Endothelial cell of umbilical vein (primary cell): ENCODE measurements around the gene MAGI1. TPM values are rescaled to one million over a fixed set of nuclear protein-coding genes. Genes with fewer than 3 reads are reported as not detected.

Source experiments
- BruUV-seq: library from RNA; stranded (reverse); fragments of 400-500 nt; replicated peaks from 2 replicates; lab custom pipeline; 2021; lab: Mats Ljungman, UMichigan
- CTCF ChIA-PET: fragments of 300-600, 350-600 bp; sonication (Branson Sonifier 250); formaldehyde crosslinking; loops from one replicate; lab custom pipeline; 2021; ENCODE audit warnings: antibody characterized with exemption, inconsistent platforms; lab: Charles Lee
- POLR2A ChIA-PET: fragments of 300-600, 350-600 bp; sonication (Branson Sonifier 250); formaldehyde crosslinking; loops from one replicate; lab custom pipeline; 2021; ENCODE audit warnings: antibody characterized with exemption, inconsistent platforms; lab: Charles Lee
- DNase-seq: peaks from one replicate; pipeline ENCODE4 v3.0.0-alpha.2; 2011; ENCODE audit warnings: low read depth, low spot score
- FAIRE-seq: peaks from 2 replicates; lab custom pipeline; 2011; peaks lifted over from hg19 to GRCh38; lab: Jason Lieb, UNC
- H2AFZ ChIP-seq: 2 replicates; pipeline ENCODE4 v1.6.0; 2012; ENCODE audit warnings: low read depth, low read length, control low read depth, inconsistent platforms
- H3K27ac ChIP-seq: 2 replicates; pipeline ENCODE4 v1.5.1; 2011; ENCODE audit warnings: low read depth, mild to moderate bottlenecking, control low read depth, low read length, moderate library complexity; ENCODE audit not compliant: insufficient read depth
- H3K27me3 ChIP-seq, 2 experiments: 2 replicates each; pipeline versions ENCODE4 v1.6.0 to v1.6.1; 2011; ENCODE audit warnings: low read length in 2 of 2, mixed read lengths in 1 of 2; ENCODE audit not compliant: control insufficient read depth in 2 of 2, insufficient read depth in 2 of 2
- H3K36me3 ChIP-seq, 2 experiments: 2 replicates in 1 of 2; 3 replicates in 1 of 2; pipeline ENCODE4 v1.5.1; 2011; ENCODE audit warnings: low read length in 2 of 2, mild to moderate bottlenecking in 1 of 2, moderate library complexity in 1 of 2; ENCODE audit not compliant: control insufficient read depth in 2 of 2, insufficient read depth in 2 of 2; ENCODE audit errors: extremely low read depth in 1 of 2
- H3K4me1 ChIP-seq: 3 replicates; pipeline ENCODE4 v1.5.1; 2011; ENCODE audit warnings: mild to moderate bottlenecking, low read length; ENCODE audit not compliant: control insufficient read depth, insufficient read depth; ENCODE audit errors: extremely low read depth
- H3K4me2 ChIP-seq: 2 replicates; pipeline ENCODE4 v1.6.1; 2011; ENCODE audit warnings: low read length, control low read depth, mixed read lengths; ENCODE audit not compliant: insufficient read depth
- H3K4me3 ChIP-seq, 3 experiments: fragments of 200-600 bp in 1 of 3; sonication (generic), shearing (Covaris generic) in 1 of 3; replicated peaks in 1 of 3; 2 replicates each; pipeline ENCODE4 v1.5.1; 2011 to 2016; ENCODE audit warnings: control low read depth in 3 of 3, low read length in 3 of 3, mild to moderate bottlenecking in 2 of 3, inconsistent platforms in 1 of 3, low read depth in 1 of 3, moderate library complexity in 1 of 3; ENCODE audit not compliant: insufficient read depth in 1 of 3
- H3K79me2 ChIP-seq: 2 replicates; pipeline ENCODE4 v1.6.0; 2012; ENCODE audit warnings: low read length, inconsistent platforms; ENCODE audit not compliant: control insufficient read depth, insufficient read depth
- H3K9ac ChIP-seq: replicated peaks from 2 replicates; pipeline ENCODE3; 2011; ENCODE audit warnings: low read length, control low read depth; ENCODE audit not compliant: insufficient read depth; ENCODE audit errors: extremely low read depth
- H3K9me1 ChIP-seq: replicated peaks from 3 replicates; pipeline ENCODE4 v1.6.0; 2011; ENCODE audit warnings: mild to moderate bottlenecking, low read length; ENCODE audit not compliant: control insufficient read depth, insufficient read depth; ENCODE audit errors: extremely low read depth
- H3K9me3 ChIP-seq: replicated peaks from 2 replicates; pipeline ENCODE4 v1.5.1; 2012; ENCODE audit warnings: low read length, inconsistent platforms; ENCODE audit not compliant: control insufficient read depth, insufficient read depth
- H4K20me1 ChIP-seq: replicated peaks from 2 replicates; pipeline ENCODE3; 2011; ENCODE audit warnings: mild to moderate bottlenecking, low read length; ENCODE audit not compliant: control insufficient read depth, insufficient read depth; ENCODE audit errors: extremely low read depth
- EZH2 ChIP-seq: IDR thresholded peaks from 2 replicates; pipeline ENCODE4 v1.6.1; 2012; ENCODE audit warnings: borderline replicate concordance, low read depth, mild to moderate bottlenecking, moderate library complexity, low read length, inconsistent platforms; ENCODE audit not compliant: severe bottlenecking
- FOS ChIP-seq: IDR thresholded peaks from 2 replicates; pipeline ENCODE4 v1.6.1; 2011; ENCODE audit warnings: mild to moderate bottlenecking, low read length, moderate library complexity, borderline replicate concordance; ENCODE audit not compliant: insufficient read depth
- GATA2 ChIP-seq: IDR thresholded peaks from 2 replicates; pipeline ENCODE4 v1.7.0; 2011; ENCODE audit warnings: low read depth, mild to moderate bottlenecking, moderate library complexity, mixed read lengths, low read length; ENCODE audit not compliant: insufficient read length, insufficient read depth
- JUN ChIP-seq: IDR thresholded peaks from 2 replicates; pipeline ENCODE4 v1.6.1; 2011; ENCODE audit warnings: borderline replicate concordance, low read depth; ENCODE audit not compliant: insufficient read length, insufficient read depth
- MYC ChIP-seq: IDR thresholded peaks from one replicate; pipeline ENCODE4 v1.6.1; 2011; ENCODE audit warnings: mild to moderate bottlenecking, low read depth, low read length
- POLR2A ChIP-seq: IDR thresholded peaks from 2 replicates; pipeline ENCODE4 v1.6.1; 2012; ENCODE audit warnings: low read depth, mild to moderate bottlenecking, control low read depth, low read length
- POLR2AphosphoS5 ChIP-seq: IDR thresholded peaks from 2 replicates; pipeline ENCODE4 v1.6.1; 2012; ENCODE audit warnings: low read depth, mild to moderate bottlenecking, control low read depth, low read length, moderate library complexity; ENCODE audit not compliant: insufficient read depth
- dilution Hi-C: fragments of 300-500 bp; cut with MboI; formaldehyde crosslinking; loops from one replicate; pipeline ENCODE4 v1.15.0; 2019; ENCODE audit warnings: low sequenced_read_pairs; ENCODE audit not compliant: extremely low pct_ligation_motif_present
- intact Hi-C: fragments of 100-400 bp; cut with micrococcal nuclease; formaldehyde crosslinking; loops from one replicate; pipeline ENCODE4 v1.10.0; 2022
- polyA plus RNA-seq, 4 experiments: library from polyadenylated mRNA; depleted of rRNA in 3 of 4; stranded (reverse) in 3 of 4; unstranded in 1 of 4; fragments of >200 nt; gene quantifications; 2 replicates each; pipeline versions ENCODE4 v1.2.1 to v1.2.3, GENCODE V29; 2011 to 2012; ENCODE audit warnings: missing spikeins in 1 of 4
- total RNA-seq: library from RNA; stranded (reverse); gene quantifications from 2 replicates; pipeline ENCODE4 v1.2.3, GENCODE V29; 2021
- TF ChIP-seq, protein P1 (sequence below), 2 donors: IDR thresholded peaks; 1 replicate in 1 of 2; 2 replicates in 1 of 2; pipeline ENCODE4 v1.5.1; 2011; ENCODE audit warnings: low read length in 2 of 2, mild to moderate bottlenecking in 2 of 2, moderate library complexity in 2 of 2, control low read depth in 1 of 2, inconsistent platforms in 1 of 2, low read depth in 1 of 2; ENCODE audit not compliant: insufficient read depth in 1 of 2; ENCODE audit errors: extremely low read depth in 1 of 2
- TF ChIP-seq, protein P2 (sequence below): IDR thresholded peaks from 2 replicates; pipeline ENCODE4 v1.6.1; 2011; ENCODE audit not compliant: insufficient read depth, insufficient read length

Gene MAGI1
- total and polyA plus RNA-seq, 2 donors (not counting 3 experiments of a cell fraction or from before 2014, with no cell fraction given) = 10.1 to 47.9 TPM

DNA sequence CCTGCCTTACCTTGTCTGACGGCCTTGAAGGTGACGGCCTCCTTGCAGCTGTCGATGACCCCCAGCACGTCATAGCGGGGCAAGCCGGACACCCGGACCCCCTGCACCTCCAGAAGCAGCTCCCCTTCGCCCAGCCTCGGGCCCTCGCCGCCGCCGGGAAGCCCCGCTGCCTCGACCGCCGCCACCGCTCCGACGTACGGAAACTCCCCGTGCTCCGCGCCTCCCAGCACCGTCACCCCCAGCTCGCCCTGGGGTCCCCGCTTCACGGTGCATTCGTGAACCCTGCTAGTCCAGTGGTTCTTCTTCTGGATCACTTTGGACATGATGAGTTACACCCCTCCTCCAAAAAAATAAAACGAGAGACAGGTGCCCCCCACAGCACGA is 740 bp downstream of the MAGI1 start:
- DNase-seq = no peak
- POLR2A ChIA-PET = no interaction called here

DNA sequence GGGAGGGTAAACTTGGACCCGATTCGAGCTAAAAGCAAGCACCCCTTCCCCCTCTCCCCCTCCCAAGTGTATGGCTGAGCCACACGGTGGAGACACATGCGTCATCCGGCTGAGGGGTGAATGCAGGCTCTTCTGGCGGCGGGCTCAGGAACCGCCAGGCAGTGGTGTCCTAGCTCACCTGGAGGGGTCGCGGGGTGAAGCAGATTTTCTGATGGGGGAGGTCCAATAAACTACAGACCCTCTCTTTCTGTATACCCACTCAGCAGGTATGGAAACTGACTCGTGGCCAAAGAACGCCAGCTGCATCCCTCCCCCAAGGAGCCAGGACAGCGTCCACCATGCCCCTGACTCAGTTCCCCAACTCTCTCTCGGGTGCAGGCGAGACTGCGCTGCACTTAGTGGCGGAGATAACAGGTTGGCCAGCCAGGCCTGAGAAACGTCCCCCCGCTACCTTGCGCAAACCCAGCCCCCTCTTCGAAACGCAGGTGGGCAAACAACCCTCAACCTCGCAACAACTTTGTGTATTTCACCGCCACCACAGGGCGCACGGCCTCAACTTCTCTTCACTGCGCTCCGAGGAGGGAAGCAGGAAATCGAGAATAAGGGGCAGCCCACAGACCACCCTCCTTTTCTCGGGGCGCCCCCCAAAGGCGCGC is 1.3 kb downstream of the MAGI1 start:
- BruUV-seq = TSS peak; percentile 29
- DNase-seq (peak; percentile 62), FAIRE-seq (peak; percentile 35)
- intact Hi-C loops (loop anchor here (1.0 to 5.0 kb wide), 2 partner anchors 155 to 158 kb away; no protein-coding TSS in a partner anchor), dilution Hi-C loops (no loop called here)
- ChIA-PET CTCF (interaction anchor here (0.5 to 2.9 kb wide), 17 partner anchors 10 to 287 kb away, joined by 3 to 24 read pairs (median 3); no protein-coding TSS in a partner anchor), POLR2A (interaction anchor here (1.2 kb wide), 1 partner anchor 183 kb away, joined by 3 read pairs; the partner anchor contains the start of gene SLC25A26)
- TF ChIP-seq EZH2 (no peak), POLR2AphosphoS5 (no peak), POLR2A (no peak), GATA2 (no peak), JUN (no peak)
- TF ChIP-seq, protein P1, sequence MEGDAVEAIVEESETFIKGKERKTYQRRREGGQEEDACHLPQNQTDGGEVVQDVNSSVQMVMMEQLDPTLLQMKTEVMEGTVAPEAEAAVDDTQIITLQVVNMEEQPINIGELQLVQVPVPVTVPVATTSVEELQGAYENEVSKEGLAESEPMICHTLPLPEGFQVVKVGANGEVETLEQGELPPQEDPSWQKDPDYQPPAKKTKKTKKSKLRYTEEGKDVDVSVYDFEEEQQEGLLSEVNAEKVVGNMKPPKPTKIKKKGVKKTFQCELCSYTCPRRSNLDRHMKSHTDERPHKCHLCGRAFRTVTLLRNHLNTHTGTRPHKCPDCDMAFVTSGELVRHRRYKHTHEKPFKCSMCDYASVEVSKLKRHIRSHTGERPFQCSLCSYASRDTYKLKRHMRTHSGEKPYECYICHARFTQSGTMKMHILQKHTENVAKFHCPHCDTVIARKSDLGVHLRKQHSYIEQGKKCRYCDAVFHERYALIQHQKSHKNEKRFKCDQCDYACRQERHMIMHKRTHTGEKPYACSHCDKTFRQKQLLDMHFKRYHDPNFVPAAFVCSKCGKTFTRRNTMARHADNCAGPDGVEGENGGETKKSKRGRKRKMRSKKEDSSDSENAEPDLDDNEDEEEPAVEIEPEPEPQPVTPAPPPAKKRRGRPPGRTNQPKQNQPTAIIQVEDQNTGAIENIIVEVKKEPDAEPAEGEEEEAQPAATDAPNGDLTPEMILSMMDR (IDR thresholded peaks at IDR 0.05; ENCODE audit: extremely low read depth in 1 of 2, insufficient read depth in 1 of 2, low read depth in 1 of 2, low read length in 2 of 2) = peak in 1 of 2 donors; percentile 53
- TF ChIP-seq, protein P2, sequence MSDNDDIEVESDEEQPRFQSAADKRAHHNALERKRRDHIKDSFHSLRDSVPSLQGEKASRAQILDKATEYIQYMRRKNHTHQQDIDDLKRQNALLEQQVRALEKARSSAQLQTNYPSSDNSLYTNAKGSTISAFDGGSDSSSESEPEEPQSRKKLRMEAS = no peak
- Histone ChIP-seq H3K9me3 (no peaks in the 10 kb centered on the region), H4K20me1 (peaks cover 3% of the 10 kb centered on the region), H3K4me3 (peak overlapping the region; percentile 65 to 91 (median 91)), H3K27me3 (no peaks in the 10 kb centered on the region), H2AFZ (peak overlapping the region; percentile 88), H3K36me3 (no peaks in the 10 kb centered on the region), H3K9me1 (no peaks in the 10 kb centered on the region), H3K79me2 (peaks cover 28% of the 10 kb centered on the region), H3K9ac (peak overlapping the region; percentile 90), H3K4me1 (peaks cover 24% of the 10 kb centered on the region), H3K27ac (peak overlapping the region; percentile 84), H3K4me2 (peak overlapping the region; percentile 81)

More for the DNA sequence above, 740 bp downstream of the MAGI1 start:
- Histone ChIP-seq H3K4me3 (peak overlapping the region; percentile 65 to 91 (median 91)), H3K79me2 (peaks cover 28% of the 10 kb centered on the region), H3K9me3 (no peaks in the 10 kb centered on the region), H3K4me2 (peak overlapping the region; percentile 81), H3K27ac (peak overlapping the region; percentile 84), H3K9me1 (no peaks in the 10 kb centered on the region), H3K36me3 (no peaks in the 10 kb centered on the region), H3K4me1 (peaks cover 24% of the 10 kb centered on the region), H3K27me3 (no peaks in the 10 kb centered on the region), H4K20me1 (peaks cover 3% of the 10 kb centered on the region), H3K9ac (peak overlapping the region; percentile 90), H2AFZ (peak overlapping the region; percentile 88)
- BruUV-seq = no TSS peak
- CTCF ChIA-PET = interaction anchor here (1.0 to 2.9 kb wide), 9 partner anchors 17 to 287 kb away, joined by 3 to 24 read pairs (median 3); no protein-coding TSS in a partner anchor
- dilution Hi-C loops = no loop called here
- intact Hi-C loops = loop anchor here (1.0 to 5.0 kb wide), 9 partner anchors 74 to 253 kb away; no protein-coding TSS in a partner anchor
- TF ChIP-seq POLR2AphosphoS5 = no peak
- no peak for TF ChIP-seq EZH2
- TF ChIP-seq MYC = no peak
- TF ChIP-seq, protein P2 = no peak
- TF ChIP-seq FOS = no peak
- no peak for FAIRE-seq
